ENCODE data around the gene CDH15.

CDH15 gene

GRCh38 chr16:89172528-89173173 lies 1.1 kb downstream of the CDH15 start:
- DNase-seq (ENCODE audit: low spot score), result no peak
- in situ Hi-C loops (cut with MboI; ENCODE audit: low pct_unique_long_range_greater_than_20kb, low sequenced_read_pairs, unreplicated experiment), result no loop called here
- no peak for TF ChIP-seq CTCF (IDR thresholded peaks at IDR 0.05; ENCODE audit: extremely low read depth, insufficient read depth, missing control alignments)

- in situ Hi-C loops (cut with MboI; ENCODE audit: low pct_unique_long_range_greater_than_20kb, low sequenced_read_pairs, unreplicated experiment), result no loop called here
- DNase-seq (ENCODE audit: low spot score), result no peak
- TF ChIP-seq CTCF (IDR thresholded peaks at IDR 0.05; ENCODE audit: extremely low read depth, insufficient read depth, missing control alignments), result no peak
Measured at GRCh38 chr16:89173174-89173921, 1.8 kb downstream of the CDH15 start.

- DNase-seq (ENCODE audit: low spot score), result no peak
- TF ChIP-seq CTCF (IDR thresholded peaks at IDR 0.05; ENCODE audit: extremely low read depth, insufficient read depth, missing control alignments), result no peak
- in situ Hi-C loops (cut with MboI; ENCODE audit: low pct_unique_long_range_greater_than_20kb, low sequenced_read_pairs, unreplicated experiment), result no loop called here
Measured at GRCh38 chr16:89174055-89174827, 2.7 kb downstream of the CDH15 start.

GRCh38 chr16:89174877-89175276 lies 3.3 kb downstream of the CDH15 start:
- no peak for TF ChIP-seq CTCF (IDR thresholded peaks at IDR 0.05; ENCODE audit: extremely low read depth, insufficient read depth, missing control alignments)
- in situ Hi-C loops (cut with MboI; ENCODE audit: low pct_unique_long_range_greater_than_20kb, low sequenced_read_pairs, unreplicated experiment), result no loop called here
- no peak for DNase-seq (ENCODE audit: low spot score)

GRCh38 chr16:89175280-89176146 lies 4.0 kb downstream of the CDH15 start:
- TF ChIP-seq CTCF (IDR thresholded peaks at IDR 0.05; ENCODE audit: extremely low read depth, insufficient read depth, missing control alignments), result no peak
- in situ Hi-C loops (cut with MboI; ENCODE audit: low pct_unique_long_range_greater_than_20kb, low sequenced_read_pairs, unreplicated experiment), result no loop called here
- DNase-seq (ENCODE audit: low spot score), result no peak

All from GM13977 (cell line).